Right ventricle myocardium inferior (tissue), 1 donor: ENCODE data around the gene WFDC8. TPM values are rescaled to one million over a fixed set of nuclear protein-coding genes. Genes with fewer than 3 reads are reported as not detected.

Experiments used
- ATAC-seq: fragments of 200-7000 bp; cut with Tn5 transposase; one replicate; pipeline ENCODE4 v1.9.1; 2020; ENCODE audit warnings: mild to moderate bottlenecking, moderate library complexity
- DNase-seq: peaks from one replicate; pipeline ENCODE4 v3.0.0; 2021; ENCODE audit errors: missing footprints
- intact Hi-C: fragments of 100-400 bp; cut with DNase I; formaldehyde crosslinking; loops from one replicate; pipeline ENCODE4 v1.11.0; 2022
- total RNA-seq: library from RNA; stranded (reverse); fragmentation: NEBNext Ultra II Directional; extraction: Animal tissue kit (Norgen Biotek cat#: 25700); gene quantifications from one replicate; pipeline ENCODE4 v1.2.1, GENCODE V29; 2021
- donor health status: DM: no; HTN: yes; CAD: no; lungs with severe emphysema.

The WFDC8 gene
- total RNA-seq, 1 donor from 2014 or later = not detected

DNA sequence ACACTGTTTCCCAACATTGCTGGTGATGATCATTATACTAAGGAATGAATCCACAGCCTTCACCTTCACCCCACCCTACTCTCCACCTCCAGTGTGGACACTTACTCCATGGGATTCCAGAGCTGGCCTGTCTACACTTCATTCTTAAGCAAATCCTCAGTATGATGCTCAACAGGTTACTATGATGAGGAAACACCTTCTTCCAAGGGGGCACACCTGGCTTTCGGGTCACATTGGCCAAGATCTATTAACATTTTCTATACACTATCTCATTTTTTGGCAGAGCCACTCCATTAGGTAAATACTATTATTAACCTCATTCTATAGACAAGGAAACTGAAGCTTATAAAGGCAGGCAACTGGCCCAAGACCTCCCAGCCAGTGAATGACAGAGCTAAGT, 23.9 kb downstream of the WFDC8 start:
- no peak for ATAC-seq
- intact Hi-C loops = no loop called here
- no peak for DNase-seq

- DNase-seq (no peak), ATAC-seq (no peak)
- intact Hi-C loops = no loop called here
Observed at GRCh38 chr20:45552456-45552855, 26.6 kb downstream of the WFDC8 start.

DNA sequence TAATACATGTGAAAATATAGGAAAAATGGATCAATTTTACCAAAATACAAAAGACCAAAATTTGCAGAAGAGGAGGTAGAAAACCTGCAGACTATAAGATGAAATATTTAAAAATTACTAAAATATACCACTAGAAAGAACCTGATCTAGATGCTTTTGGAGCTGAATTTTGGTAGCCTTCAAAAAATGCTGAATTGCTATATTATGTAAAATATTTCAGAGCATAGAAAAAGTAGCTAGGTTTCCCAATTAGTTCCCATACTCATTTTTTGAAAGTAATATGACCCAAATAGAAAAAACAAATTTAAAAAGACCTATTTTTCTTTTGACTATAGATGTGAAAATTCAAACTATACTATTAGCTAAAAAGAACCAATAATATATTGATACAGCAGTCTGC, 28.3 kb downstream of the WFDC8 start:
- ATAC-seq (no peak), DNase-seq (no peak)
- intact Hi-C loops = no loop called here

DNA sequence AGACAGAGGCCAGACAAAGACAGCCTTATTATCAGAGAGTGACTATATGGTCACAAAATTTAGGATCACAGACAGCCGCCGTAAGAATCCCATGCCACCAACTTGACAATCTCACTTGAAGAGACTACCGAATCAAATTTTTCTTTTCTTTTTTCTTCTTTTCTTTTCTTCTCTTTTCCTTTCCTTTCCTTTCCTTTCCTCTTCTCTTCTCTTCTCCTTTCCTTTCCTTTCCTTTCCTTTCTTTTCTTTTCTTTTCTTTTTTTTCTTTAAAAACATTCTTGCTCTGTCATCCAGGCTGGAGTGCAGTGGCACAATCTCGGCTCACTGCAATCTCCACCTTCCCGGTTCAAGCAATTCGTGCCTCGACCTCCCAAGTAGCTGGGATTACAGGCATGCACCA, 30.7 kb downstream of the WFDC8 start:
- ATAC-seq (no peak), DNase-seq (no peak)
- intact Hi-C loops = no loop called here

DNA sequence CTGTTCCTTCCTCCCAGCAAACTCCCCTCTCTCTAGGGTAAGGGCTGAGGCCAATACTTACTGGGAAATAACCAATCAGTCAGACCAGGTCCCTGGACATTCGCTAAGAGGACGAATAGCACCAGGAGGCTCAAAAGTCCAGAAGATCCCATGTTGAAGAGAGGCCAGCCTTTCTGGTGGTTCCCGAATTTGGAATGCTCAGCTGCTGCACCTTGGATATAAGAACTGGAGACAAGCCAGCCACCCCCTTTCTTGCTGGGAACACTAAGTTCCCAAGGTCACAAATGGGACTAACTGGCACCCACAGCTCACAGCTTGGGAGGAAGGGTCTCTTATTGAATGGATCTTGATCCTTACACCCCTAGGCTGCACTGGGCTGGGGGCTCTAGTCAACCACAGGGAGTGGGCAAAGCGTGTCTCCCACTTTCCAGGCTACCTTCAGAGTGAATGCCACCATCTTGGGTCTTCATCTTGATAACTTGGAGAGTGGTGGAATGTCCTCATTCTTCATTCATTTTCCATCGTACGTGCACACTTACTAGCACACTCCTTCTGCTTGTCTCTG, 31.8 kb downstream of the WFDC8 start, which contains the start of gene EPPIN:
TSS of gene EPPIN (minus strand) at position 196 of the 565 bp plus-strand sequence. CDS start at position 152, 44 bp downstream.
- ATAC-seq (no peak), DNase-seq (no peak)
- intact Hi-C loops = no loop called here

- ATAC-seq (no peak), DNase-seq (no peak)
- intact Hi-C loops = no loop called here
Observed at GRCh38 chr20:45545754-45546453, 33.2 kb downstream of the WFDC8 start.

GRCh38 chr20:45545351-45545750, 33.7 kb downstream of the WFDC8 start:
- ATAC-seq (no peak), DNase-seq (no peak)
- intact Hi-C loops = no loop called here

GRCh38 chr20:45539382-45539781, 39.7 kb downstream of the WFDC8 start, which contains the start of gene WFDC6:
Gene WFDC6, minus strand, starts transcription at chr20:45539482. Its CDS starts 75 bp downstream, at chr20:45539407.
- DNase-seq (no peak), ATAC-seq (no peak)
- intact Hi-C loops = no loop called here

DNA sequence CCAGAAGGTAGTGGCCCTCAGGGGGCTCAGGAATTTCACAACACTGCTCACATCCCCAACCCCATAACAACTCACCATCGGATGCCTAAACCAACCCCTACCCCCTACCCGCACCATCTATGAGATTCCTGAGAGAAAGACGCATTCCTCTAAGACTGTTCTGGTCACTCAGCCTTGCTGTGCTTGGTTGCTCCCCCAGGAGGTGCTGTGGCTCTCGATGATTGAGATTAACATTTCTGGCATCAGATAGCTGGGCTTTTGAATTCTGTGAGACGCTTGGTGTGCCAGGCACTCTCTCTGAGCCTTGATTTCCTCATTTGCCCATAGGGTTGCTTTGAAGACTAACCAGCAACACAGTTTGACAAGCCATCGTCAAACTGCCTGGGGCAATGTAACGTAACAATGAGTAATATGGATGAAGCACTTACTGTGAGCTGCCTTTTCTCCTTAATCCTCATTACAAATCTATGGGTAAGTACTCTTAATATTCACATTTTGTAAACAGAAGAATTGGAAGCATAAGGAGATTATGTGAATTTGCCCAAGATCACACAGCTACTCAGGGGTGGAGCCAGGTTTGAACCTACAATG, 40.8 kb downstream of the WFDC8 start:
- DNase-seq = no peak
- no peak for ATAC-seq
- intact Hi-C loops = no loop called here

- DNase-seq = no peak
- no peak for ATAC-seq
- intact Hi-C loops = no loop called here
Observed at GRCh38 chr20:45527294-45527693, 51.8 kb downstream of the WFDC8 start.

DNA sequence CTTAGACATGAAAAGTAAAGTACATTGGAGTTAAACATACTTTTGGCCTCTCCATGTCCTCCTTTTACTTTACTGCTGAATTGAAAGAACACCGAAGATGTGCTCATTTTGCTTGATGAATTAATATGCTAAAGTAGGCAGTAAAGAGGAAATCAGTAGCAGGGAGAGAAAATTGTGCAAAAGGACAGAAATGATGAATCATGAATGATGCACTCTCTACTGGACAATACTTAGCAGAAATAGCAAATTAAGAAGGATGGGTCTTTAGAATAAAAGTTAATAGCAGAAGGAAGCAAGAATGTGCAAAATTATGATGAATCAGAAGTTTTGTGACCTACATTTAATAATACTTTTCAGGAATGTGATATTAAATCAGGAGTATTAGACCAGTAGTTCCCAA, 55.3 kb downstream of the WFDC8 start:
- no peak for DNase-seq
- intact Hi-C loops = no loop called here
- ATAC-seq = no peak

DNA sequence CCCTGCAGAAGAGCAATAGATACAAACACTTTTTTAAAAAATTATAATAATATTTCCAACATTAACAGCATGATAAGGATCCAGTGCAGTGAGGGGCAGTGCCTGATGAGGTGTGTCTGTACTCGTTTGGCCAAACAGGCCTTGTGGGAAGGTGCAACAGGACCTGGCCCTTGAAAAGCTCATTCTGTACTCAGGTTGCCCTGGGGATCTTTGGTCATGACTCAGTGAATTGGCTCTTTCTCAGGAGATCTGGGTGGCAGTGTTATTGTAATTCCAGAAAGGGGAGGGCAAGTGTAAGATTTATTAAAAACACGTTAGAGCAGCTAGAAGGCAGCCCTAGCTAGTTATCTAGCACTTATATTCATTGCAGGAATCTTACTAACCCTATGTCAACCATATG, 60.8 kb downstream of the WFDC8 start:
- intact Hi-C loops = no loop called here
- ATAC-seq = no peak
- no peak for DNase-seq

GRCh38 chr20:45515147-45515913, 63.8 kb downstream of the WFDC8 start, which contains the start of gene SPINT3:
Gene SPINT3, minus strand, starts transcription at chr20:45515622. Its CDS starts 14 bp downstream, at chr20:45515608.
- DNase-seq (no peak), ATAC-seq (no peak)
- intact Hi-C loops = no loop called here

- intact Hi-C loops = no loop called here
- DNase-seq = no peak
- ATAC-seq = no peak
Observed at GRCh38 chr20:45510242-45510862, 68.7 kb downstream of the WFDC8 start.

DNA sequence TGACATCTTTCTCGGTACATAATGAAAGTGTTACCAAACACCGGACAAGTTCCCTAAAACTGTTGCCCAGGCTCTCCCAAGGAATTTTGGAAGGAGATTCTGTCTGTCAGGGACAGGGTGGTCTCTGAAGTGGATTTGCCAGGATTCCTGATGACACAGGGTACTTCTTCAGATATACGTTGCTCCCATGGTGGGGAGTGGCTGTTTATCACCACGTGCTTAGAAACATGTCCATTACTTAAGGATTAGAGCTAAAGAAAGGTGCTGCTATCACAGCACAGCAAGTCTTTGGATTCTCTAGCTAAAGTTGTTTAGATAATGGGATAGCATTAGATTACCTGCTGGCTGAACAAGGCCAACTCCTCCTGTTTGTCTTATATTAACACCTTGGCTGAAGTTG, 70.0 kb downstream of the WFDC8 start:
- intact Hi-C loops = no loop called here
- no peak for DNase-seq
- ATAC-seq = no peak

GRCh38 chr20:45508068-45508886, 70.8 kb downstream of the WFDC8 start:
- intact Hi-C loops = no loop called here
- DNase-seq (no peak), ATAC-seq (no peak)

DNA sequence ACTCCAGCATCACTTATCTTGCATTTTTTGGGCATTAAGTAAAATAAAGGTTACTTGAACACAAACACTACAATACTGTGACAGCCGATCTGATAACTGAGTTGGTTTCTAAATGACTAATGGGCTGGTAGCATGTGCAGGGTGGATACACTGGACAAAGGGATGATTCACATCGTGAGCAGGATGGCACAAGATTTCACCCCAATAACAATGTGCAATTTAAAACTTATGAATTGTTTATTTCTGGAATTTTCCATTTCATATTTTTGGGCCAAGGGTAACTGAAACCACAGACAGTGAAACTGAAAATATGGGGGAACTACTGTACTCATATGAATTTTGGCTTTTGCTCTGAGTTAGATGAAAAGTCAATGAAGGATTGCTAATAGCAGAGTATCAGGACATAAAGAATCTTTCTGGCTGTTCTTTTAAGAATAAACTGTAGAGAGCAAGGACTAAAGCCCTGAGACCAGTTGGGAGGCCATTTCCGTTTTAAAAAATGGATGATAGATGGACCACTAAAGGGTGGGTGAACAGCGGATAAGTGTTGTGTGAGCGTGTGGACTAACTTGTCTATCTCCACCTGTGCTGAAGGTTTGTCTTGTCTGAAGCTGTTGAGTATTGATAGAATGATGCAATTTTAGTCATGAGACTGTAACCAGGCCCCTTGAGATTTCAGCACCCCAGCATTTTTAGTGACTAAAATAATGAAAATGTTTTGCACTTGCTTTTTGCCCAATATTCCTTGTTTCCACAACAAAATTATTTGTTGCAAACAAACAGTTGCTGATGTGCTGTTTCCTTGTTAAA, 71.9 kb downstream of the WFDC8 start:
- intact Hi-C loops = no loop called here

More for the DNA sequence above, 71.9 kb downstream of the WFDC8 start:
- ATAC-seq = no peak
- no peak for DNase-seq
